ENCODE results near the gene IRS2.

- TF ChIP-seq YY1 (IDR thresholded peaks at IDR 0.05) (no peak), MAX (IDR thresholded peaks at IDR 0.05) (no peak), CTCF (IDR thresholded peaks at IDR 0.05; ENCODE audit: low read depth, low read length, missing input control) (no peak), EGR1 (IDR thresholded peaks at IDR 0.05; ENCODE audit: low read depth in 2 of 2) (no peak), ATF3 (IDR thresholded peaks at IDR 0.05) (no peak), REST (IDR thresholded peaks at IDR 0.05) (no peak), HNF4G (IDR thresholded peaks at IDR 0.05) (no peak), TAF1 (conservative IDR thresholded peaks at IDR 0.05) (no peak), RXRA (IDR thresholded peaks at IDR 0.05) (no peak), ZBTB33 (IDR thresholded peaks at IDR 0.05) (no peak), RAD21 (IDR thresholded peaks at IDR 0.05) (no peak)
These were observed 55.5 kb downstream of the IRS2 start for GRCh38 chr13:109730812-109731335.
